Kidney (tissue), 14 donors: ENCODE measurements around the gene HPD. TPM values are rescaled to one million over a fixed set of nuclear protein-coding genes. Genes with fewer than 3 reads are reported as not detected.

ENCODE experiments used
- DNase-seq, 5 donors: peaks; one replicate each; pipeline ENCODE4 v3.0.0-alpha.2; 2013 to 2020
- FAIRE-seq: peaks from 2 replicates; lab custom pipeline; 2012; peaks lifted over from hg19 to GRCh38; lab: Jason Lieb, UNC
- H3K27ac ChIP-seq, 2 donors: one replicate each; pipeline ENCODE4 v1.7.0; 2013; ENCODE audit warnings: low read depth in 2 of 2, low read length in 2 of 2, inconsistent platforms in 1 of 2
- H3K27me3 ChIP-seq: one replicate; pipeline ENCODE4 v1.7.1; 2013; ENCODE audit warnings: low read length, inconsistent platforms; ENCODE audit not compliant: control insufficient read depth, insufficient read depth
- H3K36me3 ChIP-seq, 3 donors: one replicate each; pipeline versions ENCODE4 v1.7.0 to v1.7.1; 2013; ENCODE audit warnings: low read length in 3 of 3, control low read depth in 1 of 3, inconsistent platforms in 1 of 3; ENCODE audit not compliant: insufficient read depth in 3 of 3, control insufficient read depth in 2 of 3
- H3K4me1 ChIP-seq, 3 donors: one replicate each; pipeline versions ENCODE4 v1.7.0 to v1.7.1; 2013; ENCODE audit warnings: low read length in 3 of 3, inconsistent platforms in 1 of 3, low read depth in 1 of 3; ENCODE audit not compliant: control insufficient read depth in 2 of 3, insufficient read depth in 2 of 3
- H3K4me3 ChIP-seq, 3 donors: one replicate each; pipeline versions ENCODE4 v1.7.0 to v1.8.1; 2013; ENCODE audit warnings: low read length in 3 of 3, control low read depth in 1 of 3, inconsistent platforms in 1 of 3
- H3K9ac ChIP-seq, 3 donors: one replicate each; pipeline versions ENCODE4 v1.7.0 to v1.7.1; 2013; ENCODE audit warnings: low read length in 3 of 3, control low read depth in 1 of 3, inconsistent platforms in 1 of 3
- H3K9me3 ChIP-seq, 3 donors: one replicate each; pipeline versions ENCODE4 v1.7.0 to v1.7.1; 2013; ENCODE audit warnings: low read length in 3 of 3, control low read depth in 1 of 3, inconsistent platforms in 1 of 3; ENCODE audit not compliant: control insufficient read depth in 2 of 3, insufficient read depth in 1 of 3
- intact Hi-C: fragments of 100-400 bp; cut with DNase I; formaldehyde crosslinking; loops from one replicate; pipeline ENCODE4 v1.11.1; 2022
- polyA plus RNA-seq: library from polyadenylated mRNA; stranded (reverse); fragments of 350-450 nt; fragmentation: Illumina TruSeq; extraction: RNeasy Lipid Tissue Mini Kit (QIAGEN cat#74804); gene quantifications from one replicate; pipeline ENCODE4 v1.2.3, GENCODE V29; 2014; ENCODE audit warnings: low read depth, low replicate concordance; ENCODE audit not compliant: insufficient read depth
- total RNA-seq: library from RNA; stranded (reverse); fragmentation: NEBNext Ultra II Directional; extraction: Animal tissue kit (Norgen Biotek cat#: 25700); gene quantifications from one replicate; pipeline ENCODE4 v1.2.1, GENCODE V29; 2021
- TF ChIP-seq, protein P1 (sequence below): IDR thresholded peaks from 3 replicates; pipeline ENCODE4 v1.5.1; 2012; ENCODE audit warnings: mild to moderate bottlenecking, moderate library complexity, borderline replicate concordance; ENCODE audit not compliant: insufficient read depth; ENCODE audit errors: extremely low read depth
- donor health status: control.
- donor health status: control.
- donor health status: control.
- donor health status: control.
- donor health status: control.
- donor health status: DM: yes; HTN: yes; CAD: no.
- donor health status: Normal renal cell carcinoma (clear cell type).

The HPD gene
- total and polyA plus RNA-seq, 2 donors from 2014 or later = 4.6 to 393 TPM

DNA sequence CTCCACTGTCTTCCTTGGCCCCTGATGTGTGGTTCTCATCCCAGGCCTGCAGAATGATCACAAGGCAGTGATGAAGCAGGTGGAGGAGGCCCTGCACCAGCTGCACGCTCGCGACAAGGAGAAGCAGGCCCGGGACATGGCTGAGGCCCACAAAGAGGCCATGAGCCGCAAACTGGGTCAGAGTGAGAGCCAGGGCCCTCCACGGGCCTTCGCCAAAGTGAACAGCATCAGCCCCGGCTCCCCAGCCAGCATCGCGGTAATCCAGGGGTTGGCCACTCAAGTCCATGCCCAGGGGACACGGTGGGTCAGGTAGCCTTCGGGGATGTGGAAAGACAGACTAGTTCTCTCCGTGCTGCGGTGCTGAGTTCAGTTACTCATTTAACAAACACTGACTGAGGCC lies 40.9 kb upstream of the HPD start:
- Histone ChIP-seq H3K36me3 (peaks cover 4 to 44% (median 22%) of the 10 kb centered on the region in 3 donors), H3K27me3 (no peaks in the 10 kb centered on the region), H3K27ac (no peak overlapping the region), H3K9ac (no peak overlapping the region), H3K9me3 (no peaks in the 10 kb centered on the region), H3K4me1 (peaks cover 0 to 5% (median 2%) of the 10 kb centered on the region in 3 donors), H3K4me3 (no peak overlapping the region)
- TF ChIP-seq, protein P1, sequence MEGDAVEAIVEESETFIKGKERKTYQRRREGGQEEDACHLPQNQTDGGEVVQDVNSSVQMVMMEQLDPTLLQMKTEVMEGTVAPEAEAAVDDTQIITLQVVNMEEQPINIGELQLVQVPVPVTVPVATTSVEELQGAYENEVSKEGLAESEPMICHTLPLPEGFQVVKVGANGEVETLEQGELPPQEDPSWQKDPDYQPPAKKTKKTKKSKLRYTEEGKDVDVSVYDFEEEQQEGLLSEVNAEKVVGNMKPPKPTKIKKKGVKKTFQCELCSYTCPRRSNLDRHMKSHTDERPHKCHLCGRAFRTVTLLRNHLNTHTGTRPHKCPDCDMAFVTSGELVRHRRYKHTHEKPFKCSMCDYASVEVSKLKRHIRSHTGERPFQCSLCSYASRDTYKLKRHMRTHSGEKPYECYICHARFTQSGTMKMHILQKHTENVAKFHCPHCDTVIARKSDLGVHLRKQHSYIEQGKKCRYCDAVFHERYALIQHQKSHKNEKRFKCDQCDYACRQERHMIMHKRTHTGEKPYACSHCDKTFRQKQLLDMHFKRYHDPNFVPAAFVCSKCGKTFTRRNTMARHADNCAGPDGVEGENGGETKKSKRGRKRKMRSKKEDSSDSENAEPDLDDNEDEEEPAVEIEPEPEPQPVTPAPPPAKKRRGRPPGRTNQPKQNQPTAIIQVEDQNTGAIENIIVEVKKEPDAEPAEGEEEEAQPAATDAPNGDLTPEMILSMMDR = no peak
- intact Hi-C loops = no loop called here
- no peak for FAIRE-seq
- DNase-seq = no peak

DNA sequence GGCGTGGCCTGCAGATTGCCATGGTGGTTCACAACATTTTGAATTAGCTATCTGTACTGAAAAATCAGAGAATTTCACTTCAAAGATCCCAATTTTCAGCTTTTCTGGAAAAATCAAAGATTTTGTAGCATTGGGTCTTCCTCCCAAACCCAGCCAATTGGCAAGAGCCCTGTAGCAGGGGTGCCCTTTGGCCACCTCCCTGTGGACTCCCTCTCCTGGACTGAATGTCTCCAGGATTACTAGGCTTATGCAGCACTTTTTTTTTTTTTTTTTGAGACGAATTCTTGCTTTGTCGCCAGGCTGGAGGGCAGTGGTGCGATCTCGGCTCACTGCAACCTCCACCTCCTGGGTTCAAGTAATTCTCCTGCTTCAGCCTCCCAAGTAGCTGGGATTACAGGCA lies 39.6 kb upstream of the HPD start:
- FAIRE-seq (no peak), DNase-seq (no peak)
- Histone ChIP-seq H3K4me3 (no peak overlapping the region), H3K27ac (peak overlapping the region; percentile 58 to 65), H3K4me1 (peaks cover 0 to 13% (median 10%) of the 10 kb centered on the region in 3 donors), H3K36me3 (peaks cover 4 to 42% (median 20%) of the 10 kb centered on the region in 3 donors), H3K27me3 (no peaks in the 10 kb centered on the region), H3K9me3 (no peaks in the 10 kb centered on the region), H3K9ac (no peak overlapping the region)
- TF ChIP-seq, protein P1 = no peak
- intact Hi-C loops = no loop called here

DNA sequence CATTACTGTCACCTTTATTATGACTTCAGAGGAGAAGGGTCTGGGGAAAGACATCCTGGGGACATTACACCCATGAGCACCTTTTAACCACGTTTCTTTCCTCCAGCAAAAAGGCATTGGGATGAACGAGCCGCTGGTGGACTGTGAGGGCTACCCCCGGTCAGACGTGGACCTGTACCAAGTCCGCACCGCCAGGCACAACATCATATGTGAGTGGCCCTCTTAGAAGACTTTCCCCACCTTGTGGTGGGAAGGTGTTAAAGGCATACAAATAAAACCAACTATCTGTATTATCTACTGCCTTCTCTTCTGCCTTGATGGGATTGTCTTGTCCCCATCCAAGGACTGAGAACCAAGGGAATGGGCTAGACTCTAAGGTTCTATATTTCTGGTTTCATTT lies 36.0 kb upstream of the HPD start:
- Histone ChIP-seq H3K4me3 (no peak overlapping the region), H3K4me1 (peaks cover 0 to 19% (median 10%) of the 10 kb centered on the region in 3 donors), H3K9me3 (no peaks in the 10 kb centered on the region), H3K27ac (peak overlapping the region in 1 of 2 donors; percentile 76), H3K27me3 (no peaks in the 10 kb centered on the region), H3K9ac (no peak overlapping the region), H3K36me3 (peaks cover 0 to 23% (median 7%) of the 10 kb centered on the region in 3 donors)
- TF ChIP-seq, protein P1 = peak; percentile 20
- intact Hi-C loops = no loop called here
- peak in 4 of 5 donors; percentile 63 to 82 (median 73) for DNase-seq
- no peak for FAIRE-seq
